Measurements from ENCODE around the gene ANAPC2. TPM values are rescaled to one million over a fixed set of nuclear protein-coding genes. Genes with fewer than 3 reads are reported as not detected.

The ANAPC2 gene
- total and polyA plus RNA-seq, 2 of the 4 experiments (the other 2 are of a cell fraction), result 9.3 to 29.5 TPM

- Histone ChIP-seq H4K20me1 (ENCODE audit: insufficient read depth, low read length) (peaks cover 8% of the 10 kb centered on the region; the same call in 1 of the 2 replicates), H3K9ac (ENCODE audit: low read depth, low read length) (no peak overlapping the region), H2BK20ac (ENCODE audit: low read depth, low read length) (no peak overlapping the region), H3K4me1 (ENCODE audit: control insufficient read depth, insufficient read depth, low read length) (peaks cover 12% of the 10 kb centered on the region; the same call in 1 of the 2 replicates), H2AK9ac (replicated peaks; ENCODE audit: low read depth, low read length, poor library complexity) (no peak overlapping the region), H3K36me3 (ENCODE audit: control insufficient read depth, insufficient read depth, low read length) (no peaks in the 10 kb centered on the region), H2BK15ac (ENCODE audit: low read depth, low read length) (no peak overlapping the region), H3K27ac (ENCODE audit: insufficient read depth, low read length) (no peak overlapping the region), H3K79me1 (ENCODE audit: low read depth in 1 of 2, low read length in 2 of 2) (peaks cover 13 to 40% of the 10 kb centered on the region in 2 experiments), H2AFZ (replicated peaks; ENCODE audit: low read length, poor library complexity) (no peak overlapping the region), H4K8ac (ENCODE audit: low read depth in 2 of 2, low read length in 2 of 2) (no peak overlapping the region), H3K4me3 (ENCODE audit: insufficient read depth, low read depth, low read length) (no peak overlapping the region), H4K91ac (ENCODE audit: insufficient read depth, low read depth, low read length) (no peak overlapping the region), H3K14ac (replicated peaks; ENCODE audit: low read depth, low read length) (no peak overlapping the region), H4K5ac (ENCODE audit: low read depth, low read length) (no peak overlapping the region), H3K9me1 (ENCODE audit: insufficient read depth, low read length) (peaks cover 16% of the 10 kb centered on the region), H3K56ac (ENCODE audit: extremely low read depth, insufficient read depth, low read length) (no peak overlapping the region), H3K27me3 (ENCODE audit: control insufficient read depth, insufficient read depth, low read length) (no peaks in the 10 kb centered on the region), H3K23ac (ENCODE audit: low read depth, low read length) (0 out of 2 replicates have a peak overlapping the region, but pooled peaks have one; percentile 9), H3K18ac (ENCODE audit: low read depth, low read length) (no peak overlapping the region), H2BK120ac (ENCODE audit: low read depth, low read length) (no peak overlapping the region), H3K4me2 (ENCODE audit: low read depth, low read length) (no peak overlapping the region), H3K4ac (ENCODE audit: low read depth, low read length) (no peak overlapping the region), H2BK5ac (ENCODE audit: low read depth, low read length, poor library complexity, severe bottlenecking) (no peak overlapping the region), H3K9me3 (ENCODE audit: control insufficient read depth, insufficient read depth, low read length) (peaks cover 4% of the 10 kb centered on the region; the same call in 1 of the 2 replicates), H2AK5ac (ENCODE audit: low read depth, low read length) (no peak overlapping the region)
- BruUV-seq (replicated peaks), result no TSS peak
- POLR2A ChIA-PET (ENCODE audit: unreplicated experiment), result no interaction called here
- CTCF ChIA-PET, result no interaction called here
- dilution Hi-C loops (cut with HindIII; ENCODE audit: low sequenced_read_pairs, unreplicated experiment) (no loop called here), in situ Hi-C loops (cut with MboI; ENCODE audit: low sequenced_read_pairs) (no loop called here), intact Hi-C loops (cut with micrococcal nuclease) (no loop called here)
- TF ChIP-seq USF2 (IDR thresholded peaks at IDR 0.05; ENCODE audit: low read depth, low read length) (no peak), ELK1 (IDR thresholded peaks at IDR 0.05; ENCODE audit: borderline replicate concordance, low read depth, low read length) (no peak), RFX5 (IDR thresholded peaks at IDR 0.05; ENCODE audit: low read depth, low read length) (no peak), FOS (IDR thresholded peaks at IDR 0.05; ENCODE audit: low read depth, low read length) (no peak), BHLHE40 (IDR thresholded peaks at IDR 0.05; ENCODE audit: low read depth, low read length) (no peak), MAFK (IDR thresholded peaks at IDR 0.05; ENCODE audit: low read depth, low read length) (no peak), MXI1 (IDR thresholded peaks at IDR 0.05; ENCODE audit: borderline replicate concordance, low read depth, low read length) (no peak), NFE2L2 (IDR thresholded peaks at IDR 0.05; ENCODE audit: low read depth, low read length) (no peak), POLR2A (IDR thresholded peaks at IDR 0.05; ENCODE audit: low read depth, low read length) (no peak), CEBPB (IDR thresholded peaks at IDR 0.05; ENCODE audit: low read depth, low read length) (no peak), MAZ (IDR thresholded peaks at IDR 0.05; ENCODE audit: borderline replicate concordance, low read depth, low read length) (no peak), RCOR1 (IDR thresholded peaks at IDR 0.05; ENCODE audit: insufficient replicate concordance, low read length) (no peak), CHD1 (IDR thresholded peaks at IDR 0.05; ENCODE audit: low read depth, low read length) (no peak), SMC3 (IDR thresholded peaks at IDR 0.05; ENCODE audit: low read depth, low read length) (no peak), RAD21 (IDR thresholded peaks at IDR 0.05; ENCODE audit: low read length) (no peak), CTCF (conservative IDR thresholded peaks at IDR 0.05; ENCODE audit: low read depth, low read length) (no peak)
- no peak for ATAC-seq (ENCODE audit: low read depth)
- 67% methylated on average over 1 of the region's 3 CpGs; no CpG with 5 or more reads in 1 of the 2 experiments for WGBS, 2 experiments (ENCODE audit: extremely low coverage in 2 of 2, insufficient read length in 1 of 2)
- no peak for DNase-seq
Measured at GRCh38 chr9:137126786-137127185, 61.6 kb downstream of the ANAPC2 start.
